GM21576 (cell line): ENCODE measurements around the gene PDE6D.

Experiments used
- ATAC-seq: cut with Tn5 transposase; IDR thresholded peaks from one replicate; pipeline ENCODE4 v1.9.1; 2021; ENCODE audit warnings: mild to moderate bottlenecking, moderate library complexity; ENCODE audit not compliant: unreplicated experiment

Gene PDE6D

DNA sequence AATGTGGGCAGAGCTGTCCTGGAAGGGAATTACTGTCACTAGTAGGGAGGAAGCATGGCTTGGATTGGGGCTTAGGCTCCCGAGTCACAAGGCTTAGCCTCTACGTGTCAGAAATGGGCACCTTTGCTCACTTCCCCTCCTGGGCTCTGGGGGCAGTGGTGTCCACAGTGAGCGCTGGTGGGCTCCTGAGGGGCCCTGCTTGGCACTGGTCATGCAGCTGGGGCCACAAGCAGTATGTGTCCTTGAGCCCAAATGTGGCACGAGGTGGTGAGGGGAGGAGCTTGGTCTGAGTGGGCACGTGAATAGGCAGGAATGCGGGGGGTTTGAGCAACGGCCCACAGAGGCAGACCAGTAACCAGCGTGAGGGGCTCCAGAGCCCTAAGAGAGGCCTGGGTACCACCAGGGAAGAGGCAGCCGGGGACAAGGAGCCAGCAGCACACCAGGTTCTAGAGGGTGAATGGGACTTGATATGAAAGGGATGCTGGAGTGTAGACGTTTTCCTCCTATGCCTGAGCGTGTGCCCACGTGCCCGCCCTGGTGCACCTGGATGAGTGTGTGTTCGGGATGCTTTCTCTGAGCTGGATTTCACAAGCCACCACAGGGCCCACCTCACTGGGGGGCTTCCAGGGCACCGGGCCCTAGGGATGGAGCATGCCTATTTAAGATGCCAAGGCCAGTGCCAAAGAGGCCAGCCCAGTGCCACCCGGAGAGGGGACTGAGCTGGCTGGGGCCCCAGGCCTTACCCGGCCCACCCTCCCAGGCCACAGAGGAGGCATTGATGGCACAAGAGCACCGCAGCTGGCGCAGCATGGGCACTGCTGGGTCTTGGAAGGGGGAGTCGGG, 95.5 kb downstream of the PDE6D start:
- ATAC-seq: no peak

DNA sequence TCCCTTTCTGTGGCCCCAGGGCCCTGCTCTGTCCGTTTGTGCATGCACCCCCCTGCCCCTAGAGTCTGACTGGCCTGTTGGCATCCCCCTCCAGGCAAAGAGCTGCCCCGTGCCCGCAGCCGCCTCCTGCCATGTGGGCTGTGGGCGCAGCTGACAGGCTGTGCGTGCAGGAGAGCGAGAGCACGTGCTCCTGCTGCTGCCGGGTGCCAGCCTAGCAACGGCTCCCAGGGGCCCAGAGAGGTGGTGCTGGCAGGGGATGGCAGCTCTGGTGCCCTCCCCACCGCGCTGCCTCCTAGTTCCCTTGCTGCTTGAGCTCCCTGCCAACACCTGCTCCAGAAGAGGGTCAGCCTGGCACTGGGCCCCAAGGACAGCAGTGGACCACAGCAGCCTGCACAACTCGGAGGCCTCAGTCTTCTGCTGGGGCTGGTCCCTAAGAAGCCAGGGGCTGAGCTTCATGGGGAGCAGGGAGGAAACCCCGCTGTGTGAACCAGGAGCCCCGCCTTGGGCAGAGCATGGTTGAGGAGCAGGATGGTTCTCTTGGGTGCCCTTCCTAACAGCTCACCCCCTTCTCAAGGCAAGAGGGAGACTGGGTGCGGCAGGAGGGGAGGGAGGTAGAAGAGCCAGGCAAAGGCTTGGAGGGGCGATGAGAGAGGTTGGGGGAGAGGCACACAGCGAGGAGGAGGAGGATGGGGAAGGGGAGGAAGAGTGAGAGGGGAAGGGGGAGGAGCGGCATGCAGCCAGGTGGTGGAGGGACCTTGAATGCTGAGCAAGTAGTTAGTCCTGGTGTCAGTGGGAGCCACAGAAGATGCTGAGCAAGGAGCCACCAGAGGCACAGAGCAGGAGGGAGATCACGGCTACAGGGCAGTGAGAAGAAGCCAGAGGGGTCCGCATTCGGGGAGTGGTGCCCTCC, 96.5 kb downstream of the PDE6D start:
- no peak for ATAC-seq

DNA sequence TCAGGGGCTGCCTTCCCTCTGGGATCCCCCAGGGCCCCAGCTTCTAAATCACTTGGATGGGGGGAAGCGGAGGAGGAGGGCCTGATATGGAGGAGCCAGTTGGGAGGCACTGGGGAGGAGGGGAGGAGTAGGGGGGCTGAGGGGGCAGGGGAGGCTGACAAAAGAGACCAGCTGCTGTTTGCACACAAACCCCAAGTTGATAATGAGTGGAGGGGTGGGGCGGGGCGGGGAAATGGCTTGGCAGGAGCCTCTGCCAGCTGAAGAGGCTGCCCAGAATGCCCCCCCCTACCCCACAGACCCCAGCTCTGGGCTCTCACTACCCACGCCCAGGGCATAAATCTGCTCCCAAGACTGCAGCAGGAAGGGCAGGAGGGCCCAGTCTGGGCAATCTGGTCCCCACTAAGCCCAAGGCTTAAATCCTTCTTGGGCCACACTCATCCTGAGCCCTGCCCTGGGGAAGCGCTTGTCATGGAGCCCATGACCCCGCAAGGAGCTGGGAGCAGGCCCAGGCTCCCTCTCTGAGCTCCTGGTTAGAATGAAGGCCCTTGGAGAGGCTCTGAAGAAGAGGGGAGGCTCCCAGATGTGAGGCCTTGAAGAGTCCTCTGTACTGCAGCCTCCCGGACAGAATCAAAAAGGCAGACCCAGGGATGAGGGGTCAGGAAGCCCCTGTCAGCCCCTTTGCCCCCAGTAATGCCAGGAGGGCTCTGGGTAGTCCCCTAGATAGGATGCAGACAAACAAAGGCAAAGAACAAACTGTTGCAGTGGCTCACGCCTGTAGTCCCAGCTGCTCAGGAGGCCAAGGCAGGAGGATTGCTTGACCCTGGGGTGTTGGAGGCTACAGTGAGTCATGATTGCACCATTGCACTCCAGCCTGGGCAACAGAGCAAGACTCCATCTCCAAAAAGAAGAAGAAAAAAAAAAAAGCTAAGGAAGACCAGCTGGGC, 97.5 kb downstream of the PDE6D start:
- no peak for ATAC-seq

DNA sequence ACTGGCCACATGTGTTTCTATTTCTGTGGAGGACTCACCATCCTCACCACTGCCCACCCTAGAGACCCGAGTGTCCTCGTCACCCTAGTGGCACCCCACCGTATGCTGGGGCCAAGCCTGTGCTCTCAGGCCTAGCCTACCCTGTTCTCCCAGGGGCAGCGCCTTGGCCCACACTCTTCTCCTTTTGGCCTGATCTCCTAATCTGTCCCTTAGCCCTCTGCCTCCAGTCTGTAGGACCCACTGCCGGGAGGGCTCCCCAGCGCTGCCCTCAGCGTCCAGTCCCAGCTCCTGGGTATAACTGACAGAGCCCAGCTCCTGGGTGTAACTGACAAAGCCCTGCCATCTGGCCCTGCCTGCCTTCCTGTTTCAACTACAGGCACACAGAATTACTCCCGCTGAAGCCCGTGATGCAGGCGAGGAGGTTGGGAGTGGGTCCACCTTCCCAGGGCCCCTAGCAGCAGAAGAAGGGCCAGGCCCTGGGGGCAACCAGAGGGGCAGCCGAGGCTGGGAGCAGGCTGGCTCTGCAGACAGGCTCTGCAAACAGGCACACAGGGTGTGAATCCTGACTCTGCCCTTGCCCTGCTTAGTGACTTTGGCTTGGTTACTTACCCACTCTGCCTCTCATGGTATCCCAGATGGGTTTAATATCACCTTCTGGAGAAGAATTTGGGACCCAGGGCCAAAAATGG, 98.3 kb downstream of the PDE6D start:
- no peak for ATAC-seq
